Osteocyte (in vitro differentiated cells): ENCODE data around the gene PLCB1. TPM values are rescaled to one million over a fixed set of nuclear protein-coding genes. Genes with fewer than 3 reads are reported as not detected.

ENCODE experiments used
- DNase-seq: peaks from one replicate; pipeline ENCODE4 v3.0.0; 2021; ENCODE audit warnings: mixed read lengths; ENCODE audit not compliant: unreplicated experiment; ENCODE audit errors: extremely low spot score
- H3K27ac Mint-ChIP-seq: one replicate; pipeline ENCODE4 v1.8.0; 2021; ENCODE audit warnings: mild to moderate bottlenecking, mixed read lengths; ENCODE audit not compliant: unreplicated experiment
- H3K27me3 Mint-ChIP-seq: one replicate; pipeline ENCODE4 v1.8.0; 2021; ENCODE audit warnings: mixed read lengths; ENCODE audit not compliant: unreplicated experiment
- H3K36me3 Mint-ChIP-seq: one replicate; pipeline ENCODE4 v1.8.0; 2021; ENCODE audit warnings: mixed read lengths; ENCODE audit not compliant: unreplicated experiment
- H3K4me1 Mint-ChIP-seq: one replicate; pipeline ENCODE4 v1.8.0; 2021; ENCODE audit warnings: mixed read lengths; ENCODE audit not compliant: unreplicated experiment
- H3K4me3 Mint-ChIP-seq: one replicate; pipeline ENCODE4 v1.8.0; 2021; ENCODE audit warnings: mild to moderate bottlenecking, moderate library complexity, mixed read lengths; ENCODE audit not compliant: unreplicated experiment
- H3K9me3 Mint-ChIP-seq: one replicate; pipeline ENCODE4 v1.8.0; 2021; ENCODE audit warnings: mixed read lengths; ENCODE audit not compliant: unreplicated experiment
- total RNA-seq: library from RNA; stranded (reverse); gene quantifications from 2 replicates; pipeline ENCODE4 v1.2.1, GENCODE V29; 2021
- TF ChIP-seq, protein P1 (sequence below): fragments of 200-600 bp; sonication (generic); IDR thresholded peaks from 2 replicates; pipeline ENCODE4 v1.5.0; 2021; ENCODE audit warnings: antibody characterized with exemption, mild to moderate bottlenecking, moderate library complexity

Gene PLCB1
- total RNA-seq, 1 donor from 2014 or later, result 33.3 TPM

DNA sequence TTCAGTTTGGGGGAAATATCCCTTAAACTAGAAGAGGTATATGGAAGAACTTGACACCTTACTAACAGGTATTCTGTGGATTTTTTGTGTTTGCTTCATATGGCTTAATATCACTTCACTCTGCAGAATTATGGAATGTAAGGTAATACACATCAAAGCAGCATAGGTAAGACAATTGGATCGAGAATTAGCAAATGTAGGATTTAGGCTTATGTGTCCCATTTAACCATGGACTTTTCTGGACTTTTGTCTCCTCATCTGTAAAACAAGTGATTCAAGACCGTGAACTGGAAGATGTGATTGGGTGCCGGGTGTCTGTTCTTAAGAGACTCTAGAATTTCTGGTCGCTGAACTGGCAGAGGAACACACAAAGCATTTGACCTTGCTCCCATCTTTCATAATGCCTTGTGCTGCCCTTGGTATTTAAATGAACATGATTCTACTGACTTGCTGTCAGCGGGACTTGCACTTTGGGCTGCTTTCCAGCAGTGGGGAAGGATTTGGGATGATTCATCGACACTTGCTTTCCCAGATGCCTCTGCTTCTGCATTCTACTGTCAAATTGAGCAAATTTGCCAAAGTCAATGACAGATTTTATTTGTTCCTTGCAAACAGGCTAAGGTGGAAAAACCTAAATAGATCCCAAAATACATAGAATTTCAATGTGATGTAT is 199.8 kb downstream of the PLCB1 start:
- no peaks in the 10 kb centered on the region for H3K36me3 Mint-ChIP-seq
- H3K4me1 Mint-ChIP-seq, result peaks cover 34% of the 10 kb centered on the region
- H3K27me3 Mint-ChIP-seq, result no peaks in the 10 kb centered on the region
- no peak overlapping the region for H3K4me3 Mint-ChIP-seq
- no peak overlapping the region for H3K27ac Mint-ChIP-seq
- no peak for DNase-seq
- TF ChIP-seq, protein P1, sequence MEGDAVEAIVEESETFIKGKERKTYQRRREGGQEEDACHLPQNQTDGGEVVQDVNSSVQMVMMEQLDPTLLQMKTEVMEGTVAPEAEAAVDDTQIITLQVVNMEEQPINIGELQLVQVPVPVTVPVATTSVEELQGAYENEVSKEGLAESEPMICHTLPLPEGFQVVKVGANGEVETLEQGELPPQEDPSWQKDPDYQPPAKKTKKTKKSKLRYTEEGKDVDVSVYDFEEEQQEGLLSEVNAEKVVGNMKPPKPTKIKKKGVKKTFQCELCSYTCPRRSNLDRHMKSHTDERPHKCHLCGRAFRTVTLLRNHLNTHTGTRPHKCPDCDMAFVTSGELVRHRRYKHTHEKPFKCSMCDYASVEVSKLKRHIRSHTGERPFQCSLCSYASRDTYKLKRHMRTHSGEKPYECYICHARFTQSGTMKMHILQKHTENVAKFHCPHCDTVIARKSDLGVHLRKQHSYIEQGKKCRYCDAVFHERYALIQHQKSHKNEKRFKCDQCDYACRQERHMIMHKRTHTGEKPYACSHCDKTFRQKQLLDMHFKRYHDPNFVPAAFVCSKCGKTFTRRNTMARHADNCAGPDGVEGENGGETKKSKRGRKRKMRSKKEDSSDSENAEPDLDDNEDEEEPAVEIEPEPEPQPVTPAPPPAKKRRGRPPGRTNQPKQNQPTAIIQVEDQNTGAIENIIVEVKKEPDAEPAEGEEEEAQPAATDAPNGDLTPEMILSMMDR, result no peak
- no peaks in the 10 kb centered on the region for H3K9me3 Mint-ChIP-seq

DNA sequence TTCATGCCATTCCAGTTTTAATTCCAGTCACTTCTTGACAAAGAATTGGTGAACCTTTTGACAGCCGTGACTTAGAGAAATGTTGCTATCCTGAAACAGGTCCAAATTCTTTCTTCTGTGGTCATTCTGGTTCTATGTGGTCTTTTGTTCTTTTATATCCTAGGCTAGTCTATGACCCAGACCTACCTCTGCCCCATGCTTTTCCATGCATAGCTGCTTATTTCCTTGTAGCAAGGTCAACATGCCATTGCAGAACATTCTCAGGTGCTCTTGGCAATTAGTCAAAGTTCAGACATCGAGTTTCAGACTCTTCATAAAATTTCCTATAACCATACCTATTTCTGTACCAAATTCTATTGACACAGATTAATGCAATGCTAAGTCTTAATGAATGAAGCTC is 202.6 kb downstream of the PLCB1 start:
- DNase-seq, result no peak
- H3K27ac Mint-ChIP-seq, result no peak overlapping the region
- H3K36me3 Mint-ChIP-seq, result no peaks in the 10 kb centered on the region
- no peaks in the 10 kb centered on the region for H3K9me3 Mint-ChIP-seq
- TF ChIP-seq, protein P1, result no peak
- H3K27me3 Mint-ChIP-seq, result no peaks in the 10 kb centered on the region
- peaks cover 34% of the 10 kb centered on the region for H3K4me1 Mint-ChIP-seq
- no peak overlapping the region for H3K4me3 Mint-ChIP-seq

DNA sequence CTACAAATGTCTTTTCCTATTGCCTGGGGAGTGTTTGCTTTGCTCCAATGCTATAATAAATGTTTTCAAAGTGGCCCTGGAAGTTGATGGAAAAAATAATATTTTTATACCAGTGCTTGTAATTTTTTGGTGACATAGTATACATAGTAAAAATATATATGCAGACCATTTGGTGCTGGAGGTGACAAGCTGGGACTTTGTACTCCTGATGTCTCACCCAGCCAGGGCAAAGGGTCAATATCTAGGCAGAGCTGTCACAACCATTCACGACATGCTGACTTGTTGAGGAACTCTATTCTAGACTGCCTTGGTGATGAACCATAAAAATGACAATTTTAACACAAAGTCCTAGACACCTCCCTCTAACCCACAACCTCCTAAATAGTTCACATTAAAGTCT is 203.0 kb downstream of the PLCB1 start:
- TF ChIP-seq, protein P1, result no peak
- Mint-ChIP-seq H3K27me3 (no peaks in the 10 kb centered on the region), H3K4me3 (no peak overlapping the region), H3K4me1 (peaks cover 34% of the 10 kb centered on the region), H3K27ac (peak overlapping the region; percentile 13), H3K9me3 (no peaks in the 10 kb centered on the region), H3K36me3 (no peaks in the 10 kb centered on the region)
- no peak for DNase-seq

DNA sequence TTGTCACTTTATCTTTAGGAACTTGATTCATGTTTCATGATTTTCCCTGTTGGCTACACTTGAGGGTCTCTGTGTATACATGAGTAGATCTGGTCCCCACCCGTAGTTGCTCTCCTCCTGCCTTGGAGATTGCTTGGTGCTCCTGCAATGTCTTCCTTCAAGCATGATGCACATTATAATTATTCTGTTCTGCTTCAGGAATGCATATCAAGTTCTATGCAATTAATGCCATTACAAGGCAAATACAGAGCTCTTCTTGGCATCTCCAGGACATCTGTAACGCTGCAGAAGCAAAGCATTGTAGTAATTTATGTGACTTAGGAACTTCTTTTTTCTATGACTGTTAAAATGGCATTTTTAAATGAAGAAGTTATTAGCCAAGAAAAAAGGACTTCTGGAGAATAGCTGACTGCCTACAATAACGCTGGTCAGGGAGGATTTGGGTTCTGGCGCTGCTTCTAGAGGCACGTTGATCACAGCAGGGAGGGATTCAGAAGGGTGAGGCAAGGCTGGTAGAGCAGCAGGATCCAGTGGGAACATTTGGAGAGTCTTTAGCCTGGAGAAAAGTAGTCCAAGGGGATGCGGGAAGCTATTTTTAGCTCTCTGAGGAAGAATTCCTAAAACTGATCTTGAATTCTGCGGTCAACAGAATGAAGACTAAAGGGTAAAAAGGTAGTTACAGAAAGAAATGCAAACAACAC is 203.6 kb downstream of the PLCB1 start:
- Mint-ChIP-seq H3K9me3 (peaks cover under 1% of the 10 kb centered on the region), H3K4me3 (no peak overlapping the region), H3K27ac (peak overlapping the region; percentile 57), H3K36me3 (no peaks in the 10 kb centered on the region), H3K4me1 (peaks cover 34% of the 10 kb centered on the region), H3K27me3 (no peaks in the 10 kb centered on the region)
- TF ChIP-seq, protein P1, result no peak
- DNase-seq, result no peak

DNA sequence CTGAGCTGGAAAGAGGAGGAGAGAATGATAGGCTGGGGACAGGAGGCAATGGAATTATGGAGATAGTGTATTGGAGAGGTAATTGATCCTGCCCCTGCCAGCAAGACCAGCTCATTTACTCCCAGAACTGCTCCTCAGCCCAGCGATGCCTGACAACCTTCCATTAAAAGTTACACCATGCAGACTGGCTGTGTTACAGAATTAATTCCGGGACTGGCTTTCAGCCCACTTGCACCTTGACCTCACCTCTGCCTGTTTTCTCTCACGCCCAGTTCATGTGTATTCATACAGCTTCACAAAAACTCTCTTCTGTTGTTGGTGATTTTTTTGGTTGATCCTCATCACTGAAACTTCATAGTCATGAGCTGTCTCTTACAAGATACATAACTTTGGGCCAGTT is 207.3 kb downstream of the PLCB1 start:
- Mint-ChIP-seq H3K9me3 (peaks cover 5% of the 10 kb centered on the region), H3K27ac (no peak overlapping the region), H3K36me3 (no peaks in the 10 kb centered on the region), H3K27me3 (no peaks in the 10 kb centered on the region), H3K4me3 (no peak overlapping the region), H3K4me1 (peaks cover 19% of the 10 kb centered on the region)
- TF ChIP-seq, protein P1, result no peak
- DNase-seq, result no peak
